CD14-positive monocyte (primary cell): ENCODE data around the gene C1QL1. TPM values are rescaled to one million over a fixed set of nuclear protein-coding genes. Genes with fewer than 3 reads are reported as not detected.

Experiments
- DNase-seq, 3 donors: peaks; one replicate each; pipeline ENCODE4 v3.0.0-alpha.2; 2011 to 2022
- H2AFZ ChIP-seq: 2 replicates; pipeline ENCODE4 v1.6.0; 2012; ENCODE audit warnings: mild to moderate bottlenecking, low read depth, low read length, inconsistent platforms; ENCODE audit not compliant: insufficient read depth, poor library complexity, severe bottlenecking
- H3K27ac ChIP-seq, 2 donors: 1 replicate in 1 of 2; 2 replicates in 1 of 2; pipeline ENCODE4 v1.5.1; 2012 to 2013; ENCODE audit warnings: low read length in 2 of 2, control low read depth in 1 of 2, inconsistent platforms in 1 of 2, low read depth in 1 of 2, mild to moderate bottlenecking in 1 of 2
- H3K27me3 ChIP-seq, 2 donors: one replicate each; pipeline versions ENCODE4 v1.6.0 to v1.6.1; 2011 to 2013; ENCODE audit warnings: low read length in 2 of 2; ENCODE audit not compliant: control insufficient read depth in 2 of 2, insufficient read depth in 2 of 2
- H3K36me3 ChIP-seq, 2 donors: replicated peaks in 1 of 2; 1 replicate in 1 of 2; 2 replicates in 1 of 2; pipeline versions ENCODE4 v1.5.1 to v1.6.1; 2012 to 2013; ENCODE audit warnings: low read length in 2 of 2, control low read depth in 1 of 2, inconsistent platforms in 1 of 2, mild to moderate bottlenecking in 1 of 2; ENCODE audit not compliant: insufficient read depth in 2 of 2, control insufficient read depth in 1 of 2
- H3K4me1 ChIP-seq, 2 donors: 1 replicate in 1 of 2; 2 replicates in 1 of 2; pipeline versions ENCODE4 v1.5.1 to v1.6.1; 2012 to 2013; ENCODE audit warnings: low read length in 2 of 2, control low read depth in 1 of 2, inconsistent platforms in 1 of 2, mild to moderate bottlenecking in 1 of 2, moderate library complexity in 1 of 2; ENCODE audit not compliant: insufficient read depth in 2 of 2, control insufficient read depth in 1 of 2
- H3K4me2 ChIP-seq: replicated peaks from 2 replicates; pipeline ENCODE3; 2012; ENCODE audit warnings: low read length, moderate library complexity, mild to moderate bottlenecking; ENCODE audit not compliant: poor library complexity, severe bottlenecking; ENCODE audit errors: extremely low read depth
- H3K4me3 ChIP-seq, 3 experiments: fragments of 200-600 bp in 1 of 3; sonication (generic) in 1 of 3; replicated peaks in 1 of 3; 1 replicate in 2 of 3; 2 replicates in 1 of 3; pipeline ENCODE4 v1.5.1; 2011 to 2013; ENCODE audit warnings: low read length in 3 of 3, mild to moderate bottlenecking in 3 of 3, control low read depth in 2 of 3, low read depth in 2 of 3, inconsistent platforms in 1 of 3, moderate library complexity in 1 of 3
- H3K79me2 ChIP-seq: 2 replicates; pipeline ENCODE4 v1.6.0; 2012; ENCODE audit warnings: mild to moderate bottlenecking, control low read depth, inconsistent platforms, low read length, moderate library complexity; ENCODE audit not compliant: insufficient read depth
- H3K9ac ChIP-seq: 2 replicates; pipeline ENCODE4 v1.6.0; 2017; ENCODE audit warnings: low read length, mild to moderate bottlenecking; ENCODE audit not compliant: insufficient read depth, poor library complexity, severe bottlenecking
- H3K9me3 ChIP-seq, 2 donors: replicated peaks in 1 of 2; 1 replicate in 1 of 2; 2 replicates in 1 of 2; pipeline versions ENCODE4 v1.5.1 to v1.6.1; 2012 to 2013; ENCODE audit warnings: low read length in 2 of 2, control low read depth in 1 of 2; ENCODE audit not compliant: control insufficient read depth in 1 of 2, insufficient read depth in 1 of 2
- H4K20me1 ChIP-seq: 2 replicates; pipeline ENCODE4 v1.6.0; 2012; ENCODE audit warnings: mild to moderate bottlenecking, low read length, control low read depth, moderate library complexity; ENCODE audit not compliant: insufficient read depth
- H3K27ac Mint-ChIP-seq, 7 donors: one replicate each; pipeline ENCODE4 v1.8.0; 2020; ENCODE audit warnings: mild to moderate bottlenecking in 7 of 7, mixed read lengths in 7 of 7, moderate library complexity in 6 of 7, inconsistent platforms in 2 of 7
- H3K27me3 Mint-ChIP-seq, 3 donors: one replicate each; pipeline ENCODE4 v1.8.0; 2021 to 2022; ENCODE audit warnings: low read depth in 3 of 3, mild to moderate bottlenecking in 3 of 3, mixed read lengths in 3 of 3, moderate library complexity in 3 of 3, inconsistent platforms in 1 of 3
- H3K36me3 Mint-ChIP-seq, 2 donors: one replicate each; pipeline ENCODE4 v1.8.0; 2020; ENCODE audit warnings: mixed read lengths in 2 of 2, inconsistent platforms in 1 of 2, mild to moderate bottlenecking in 1 of 2
- H3K4me1 Mint-ChIP-seq: one replicate; pipeline ENCODE4 v1.8.0; 2020; ENCODE audit warnings: mild to moderate bottlenecking, mixed read lengths
- H3K4me3 Mint-ChIP-seq, 2 donors: one replicate each; pipeline ENCODE4 v1.8.0; 2020; ENCODE audit warnings: mild to moderate bottlenecking in 2 of 2, mixed read lengths in 2 of 2, moderate library complexity in 1 of 2
- H3K9me3 Mint-ChIP-seq, 7 donors: one replicate each; pipeline ENCODE4 v1.8.0; 2020 to 2022; ENCODE audit warnings: mixed read lengths in 7 of 7, mild to moderate bottlenecking in 6 of 7, moderate library complexity in 6 of 7, inconsistent platforms in 2 of 7
- CTCF ChIP-seq: fragments of 200-600 bp; IDR thresholded peaks from one replicate; pipeline ENCODE4 v1.8.0; 2022; ENCODE audit warnings: antibody characterized with exemption, mild to moderate bottlenecking
- WGBS: methylation state at CpG from one replicate; pipeline ENCODE4 v1.1.5; 2013; ENCODE audit warnings: missing lambda C conversion rate; ENCODE audit not compliant: insufficient coverage; 5-methylcytosine and 5-hydroxymethylcytosine counted together
- intact Hi-C, 2 donors: fragments of 100-400 bp; cut with micrococcal nuclease; formaldehyde crosslinking; loops; one replicate each; pipeline versions ENCODE4 v1.15.0 to v1.15.1; 2023
- polyA plus RNA-seq, 3 donors: library from polyadenylated mRNA; depleted of rRNA in 1 of 3; unstranded in 2 of 3; stranded (reverse) in 1 of 3; fragments of 300-500 nt in 2 of 3; fragments of >200 nt in 1 of 3; fragmentation: Illumina TruSeq in 2 of 3; gene quantifications; 1 replicate in 2 of 3; 2 replicates in 1 of 3; pipeline ENCODE4 v1.2.3, GENCODE V29; 2012 to 2021

C1QL1 gene
- polyA plus RNA-seq, 3 donors = not detected

DNA sequence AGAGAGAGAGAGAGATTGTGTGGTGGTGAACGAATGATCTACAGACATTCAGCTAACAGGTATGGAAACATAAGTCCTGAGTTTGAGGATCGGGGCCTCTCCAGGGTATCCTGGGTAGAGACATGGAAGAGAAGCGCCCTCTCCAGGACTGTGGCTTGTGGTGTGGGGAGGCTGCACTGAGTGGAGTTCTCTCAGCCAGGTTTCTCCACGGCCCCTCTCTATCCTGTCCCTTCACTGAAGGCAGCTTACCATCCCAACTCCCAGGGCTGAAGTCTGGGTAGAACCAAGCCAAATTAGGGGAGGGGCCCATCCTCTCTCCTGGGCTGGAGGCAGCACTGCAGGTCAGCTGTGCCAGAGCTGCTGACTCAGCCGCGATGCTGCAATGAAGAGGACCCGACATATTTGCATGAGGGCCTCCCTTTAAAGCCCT, 6.2 kb downstream of the C1QL1 start:
- H3K36me3 Mint-ChIP-seq = peaks cover 6 to 9% of the 10 kb centered on the region in 2 donors
- Histone ChIP-seq H3K36me3 (no peaks in the 10 kb centered on the region), H3K27ac (no peak overlapping the region), H3K27me3 (peaks cover 34 to 87% of the 10 kb centered on the region in 2 donors), H3K9ac (no peak overlapping the region), H3K4me3 (no peak overlapping the region), H2AFZ (no peak overlapping the region), H4K20me1 (no peaks in the 10 kb centered on the region), H3K79me2 (no peaks in the 10 kb centered on the region), H3K4me1 (peaks cover 0 to 1% of the 10 kb centered on the region in 2 donors), H3K4me2 (no peak overlapping the region), H3K9me3 (peaks cover 0 to 6% of the 10 kb centered on the region in 2 donors)
- peaks cover 72 to 96% (median 83%) of the 10 kb centered on the region in 3 donors for H3K27me3 Mint-ChIP-seq
- H3K4me1 Mint-ChIP-seq = peaks cover 10% of the 10 kb centered on the region
- no peak for DNase-seq
- intact Hi-C loops = no loop called here
- no peak overlapping the region for H3K27ac Mint-ChIP-seq
- no peak for TF ChIP-seq CTCF
- WGBS = 20% methylated on average over 1 of the region's 7 CpGs
- H3K9me3 Mint-ChIP-seq = peaks cover 0 to 16% (median 5%) of the 10 kb centered on the region in 7 donors
- peak overlapping the region in 1 of 2 donors; percentile 21 for H3K4me3 Mint-ChIP-seq

DNA sequence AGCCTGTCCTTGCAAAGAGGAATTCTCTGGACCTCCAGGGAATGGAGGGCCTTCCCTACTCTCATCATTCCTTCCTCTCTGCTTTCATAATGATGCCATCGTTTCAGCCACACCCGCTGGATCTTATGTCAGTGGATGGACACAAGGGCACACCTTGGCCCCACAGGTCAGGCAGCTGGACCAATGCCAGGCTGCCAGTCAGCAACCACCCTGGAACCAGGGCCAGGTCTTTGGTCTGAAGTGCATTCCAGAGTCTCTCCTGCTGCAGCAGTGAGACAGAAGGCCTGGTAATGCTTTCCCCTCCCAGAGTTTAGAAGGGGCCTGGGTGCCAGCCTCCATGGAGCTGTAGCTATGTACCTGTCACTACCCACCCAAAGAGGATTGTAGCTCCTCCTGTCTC, 7.4 kb downstream of the C1QL1 start:
- H3K4me1 ChIP-seq = no peaks in the 10 kb centered on the region
- intact Hi-C loops = no loop called here
- Mint-ChIP-seq H3K9me3 (peaks cover 0 to 9% (median 2%) of the 10 kb centered on the region in 7 donors), H3K36me3 (peaks cover under 1 to 7% of the 10 kb centered on the region in 2 donors), H3K4me3 (peak overlapping the region in 1 of 2 donors; percentile 59), H3K4me1 (peaks cover 6% of the 10 kb centered on the region), H3K27me3 (peaks cover 61 to 96% (median 79%) of the 10 kb centered on the region in 3 donors), H3K27ac (no peak overlapping the region)
- no peaks in the 10 kb centered on the region for H3K79me2 ChIP-seq
- H3K4me2 ChIP-seq = no peak overlapping the region
- no peak for TF ChIP-seq CTCF
- H3K9ac ChIP-seq = no peak overlapping the region
- peaks cover 25 to 82% of the 10 kb centered on the region in 2 donors for H3K27me3 ChIP-seq
- WGBS = 94% methylated on average over 2 of the region's 2 CpGs
- H4K20me1 ChIP-seq = no peaks in the 10 kb centered on the region
- DNase-seq = no peak
- no peak overlapping the region for H3K27ac ChIP-seq
- no peaks in the 10 kb centered on the region for H3K36me3 ChIP-seq
- H2AFZ ChIP-seq = no peak overlapping the region
- H3K9me3 ChIP-seq = no peaks in the 10 kb centered on the region
- H3K4me3 ChIP-seq = no peak overlapping the region
